Panc1 (cell line): ENCODE measurements around the gene ACOX1. TPM values are rescaled to one million over a fixed set of nuclear protein-coding genes. Genes with fewer than 3 reads are reported as not detected.

Experiments
- ATAC-seq: fragments of 200-7000 bp; cut with Tn5 transposase; 2 replicates; pipeline ENCODE4 v1.9.1; 2020; ENCODE audit warnings: mild to moderate bottlenecking, moderate library complexity
- BruUV-seq: library from RNA; stranded (reverse); fragments of 400-500 nt; replicated peaks from 2 replicates; lab custom pipeline; 2021; lab: Mats Ljungman, UMichigan
- CTCF ChIA-PET: fragments of 300-600 bp; sonication (Branson Sonifier 250); formaldehyde crosslinking; loops from one replicate; lab custom pipeline; 2022; ENCODE audit warnings: antibody characterized with exemption; lab: Charles Lee
- POLR2A ChIA-PET: fragments of 300-600 bp; sonication (Branson Sonifier 250); formaldehyde crosslinking; loops from one replicate; lab custom pipeline; 2022; ENCODE audit warnings: antibody characterized with exemption; lab: Charles Lee
- DNase-seq: peaks from one replicate; pipeline ENCODE4 v3.0.0-alpha.2; 2010; ENCODE audit warnings: low read depth, low spot score
- H3K27ac ChIP-seq: 2 replicates; pipeline ENCODE4 v1.5.1; 2011; ENCODE audit warnings: mild to moderate bottlenecking, low read length, inconsistent platforms
- H3K27me3 ChIP-seq: fragments of 200-500 bp; sonication (Bioruptor generic); 2 replicates; pipeline ENCODE4 v1.6.0; 2014; ENCODE audit warnings: low read length, inconsistent platforms; ENCODE audit not compliant: control insufficient read depth, insufficient read depth
- H3K36me3 ChIP-seq: fragments of 200-500 bp; sonication (Bioruptor generic); 2 replicates; pipeline ENCODE4 v1.5.1; 2014; ENCODE audit warnings: inconsistent platforms, mild to moderate bottlenecking, low read length, moderate library complexity; ENCODE audit not compliant: control insufficient read depth, insufficient read depth
- H3K4me1 ChIP-seq: 2 replicates; pipeline ENCODE4 v1.5.1; 2011; ENCODE audit warnings: inconsistent platforms, mild to moderate bottlenecking, low read length, moderate library complexity; ENCODE audit not compliant: control insufficient read depth, insufficient read depth
- H3K4me3 ChIP-seq, 2 experiments: 2 replicates each; pipeline ENCODE4 v1.5.1; 2011 to 2012; ENCODE audit warnings: low read depth in 2 of 2, low read length in 2 of 2, mild to moderate bottlenecking in 2 of 2, inconsistent platforms in 1 of 2, moderate library complexity in 1 of 2
- H3K9me3 ChIP-seq: fragments of 200-500 bp; sonication (Bioruptor generic); 2 replicates; pipeline ENCODE4 v1.5.1; 2014; ENCODE audit warnings: low read depth, mild to moderate bottlenecking, inconsistent platforms, low read length, moderate library complexity; ENCODE audit not compliant: control insufficient read depth, insufficient read depth
- CTCF ChIP-seq: fragments of 450-650 bp; IDR thresholded peaks from 2 replicates; pipeline ENCODE4 v1.5.1; 2017; ENCODE audit warnings: mild to moderate bottlenecking
- POLR2AphosphoS5 ChIP-seq: IDR thresholded peaks from 2 replicates; pipeline ENCODE4 v1.6.1; 2012; ENCODE audit warnings: mild to moderate bottlenecking, low read depth, low read length, moderate library complexity
- REST ChIP-seq, 2 experiments: IDR thresholded peaks; 2 replicates each; pipeline ENCODE4 v1.6.1; 2011 to 2012; ENCODE audit warnings: low read depth in 2 of 2, control low read depth in 1 of 2, low read length in 1 of 2, mild to moderate bottlenecking in 1 of 2, moderate library complexity in 1 of 2; ENCODE audit not compliant: insufficient read depth in 1 of 2
- SIN3A ChIP-seq: IDR thresholded peaks from 2 replicates; pipeline ENCODE4 v1.6.1; 2012; ENCODE audit warnings: low read depth, mild to moderate bottlenecking, low read length, moderate library complexity, borderline replicate concordance; ENCODE audit not compliant: insufficient read depth
- TCF7L2 ChIP-seq: IDR thresholded peaks from 2 replicates; pipeline ENCODE4 v1.6.1; 2011; ENCODE audit warnings: mild to moderate bottlenecking, low read depth, low read length, inconsistent platforms
- in situ Hi-C: cut with HindIII; loops from 2 replicates; pipeline ENCODE4 v1.10.0; 2016; ENCODE audit warnings: low sequenced_read_pairs, low pct_unique_long_range_greater_than_20kb
- intact Hi-C: fragments of 100-400 bp; cut with micrococcal nuclease; formaldehyde crosslinking; loops from one replicate; pipeline ENCODE4 v1.10.0; 2022; ENCODE audit not compliant: unreplicated experiment
- total RNA-seq: library from RNA; stranded (reverse); gene quantifications from one replicate; pipeline ENCODE4 v1.2.1, GENCODE V29; 2021; ENCODE audit not compliant: unreplicated experiment

The ACOX1 gene
- total RNA-seq, 1 experiment from 2014 or later = 53.5 TPM

- 0 out of 2 replicates have a peak, but pooled peaks cover 3% of the 10 kb centered on the region for H3K4me1 ChIP-seq
- POLR2A ChIA-PET = interaction anchor here (0.6 kb wide), 1 partner anchor 82 kb away, joined by 3 read pairs; no protein-coding TSS in a partner anchor
- in situ Hi-C loops = no loop called here
- BruUV-seq = no TSS peak
- no peaks in the 10 kb centered on the region for H3K27me3 ChIP-seq
- no peak overlapping the region for H3K27ac ChIP-seq
- no peaks in the 10 kb centered on the region for H3K9me3 ChIP-seq
- ATAC-seq (no peak), DNase-seq (no peak)
- H3K4me3 ChIP-seq = no peak overlapping the region
- intact Hi-C loops = no loop called here
- CTCF ChIA-PET = interaction anchor here (0.6 to 0.9 kb wide), 4 partner anchors 10 to 61 kb away, joined by 3 to 5 read pairs (median 4); no protein-coding TSS in a partner anchor
- TF ChIP-seq TCF7L2 (no peak), SIN3A (no peak)
- H3K36me3 ChIP-seq = no peaks in the 10 kb centered on the region
Observed at GRCh38 chr17:75998327-75998795, 19.4 kb upstream of the ACOX1 start.

GRCh38 chr17:75996665-75997590 is 18.0 kb upstream of the ACOX1 start:
- no TSS peak for BruUV-seq
- H3K27me3 ChIP-seq = no peaks in the 10 kb centered on the region
- POLR2A ChIA-PET = interaction anchor here (0.7 kb wide), 1 partner anchor 17 kb away, joined by 3 read pairs; no protein-coding TSS in a partner anchor
- ATAC-seq (peak; percentile 47), DNase-seq (no peak)
- 0 out of 2 replicates have a peak, but pooled peaks cover 3% of the 10 kb centered on the region for H3K4me1 ChIP-seq
- no peaks in the 10 kb centered on the region for H3K9me3 ChIP-seq
- CTCF ChIA-PET = interaction anchor here (0.6 to 1.3 kb wide), 5 partner anchors 18 to 549 kb away, joined by 3 to 6 read pairs (median 3); no protein-coding TSS in a partner anchor
- H3K4me3 ChIP-seq = no peak overlapping the region
- intact Hi-C loops = no loop called here
- no peak overlapping the region for H3K27ac ChIP-seq
- no peak for TF ChIP-seq REST (IDR thresholded peaks at IDR 0.05; ENCODE audit: insufficient read depth in 1 of 2, low read depth in 2 of 2, low read length in 1 of 2)
- TF ChIP-seq SIN3A = no peak
- no peak for TF ChIP-seq CTCF
- TF ChIP-seq TCF7L2 = no peak
- TF ChIP-seq POLR2AphosphoS5 = no peak
- in situ Hi-C loops = no loop called here
- H3K36me3 ChIP-seq = no peaks in the 10 kb centered on the region
